GM21786 (cell line): ENCODE data around the gene OBSCN.
"Not testable (repeated sequence)": the region's sequence is repeated elsewhere in the genome, so short reads cannot be mapped to it uniquely, and the experiment has no call there.

ENCODE experiments used
- ATAC-seq: cut with Tn5 transposase; IDR thresholded peaks from one replicate; pipeline ENCODE4 v1.9.1; 2021; ENCODE audit not compliant: unreplicated experiment

OBSCN gene

GRCh38 chr1:228169345-228169744 is 38.5 kb upstream of the OBSCN start:
- ATAC-seq = no peak

GRCh38 chr1:228170666-228171065 is 37.2 kb upstream of the OBSCN start:
- ATAC-seq = no peak

- ATAC-seq = no peak
These were observed 36.5 kb upstream of the OBSCN start for GRCh38 chr1:228171221-228171891.

- no peak for ATAC-seq
These were observed 35.0 kb upstream of the OBSCN start for GRCh38 chr1:228172591-228173527.

- ATAC-seq = not testable (repeated sequence)
These were observed 34.0 kb upstream of the OBSCN start for GRCh38 chr1:228173528-228174481.

- ATAC-seq = no peak
These were observed 33.1 kb upstream of the OBSCN start for GRCh38 chr1:228174482-228175315.

- no peak for ATAC-seq
These were observed 32.4 kb upstream of the OBSCN start for GRCh38 chr1:228175316-228176023.

- no peak for ATAC-seq
These were observed 31.8 kb upstream of the OBSCN start for GRCh38 chr1:228176024-228176395.

- ATAC-seq = no peak
These were observed 31.2 kb upstream of the OBSCN start for GRCh38 chr1:228176461-228177182.

- ATAC-seq = no peak
These were observed 30.7 kb upstream of the OBSCN start for GRCh38 chr1:228177183-228177475.

- ATAC-seq = no peak
These were observed 29.8 kb upstream of the OBSCN start for GRCh38 chr1:228177721-228178710.

- no peak for ATAC-seq
These were observed 28.8 kb upstream of the OBSCN start for GRCh38 chr1:228178737-228179684.

- ATAC-seq = no peak
These were observed 27.4 kb upstream of the OBSCN start for GRCh38 chr1:228180271-228180958.

GRCh38 chr1:228180959-228181644 is 26.7 kb upstream of the OBSCN start:
- no peak for ATAC-seq

- no peak for ATAC-seq
These were observed 26.2 kb upstream of the OBSCN start for GRCh38 chr1:228181645-228182034.
